NB4 (cell line): ENCODE results near the gene TBXT.

Experiments used
- CTCF ChIP-seq: IDR thresholded peaks from one replicate; pipeline ENCODE4 v1.5.1; 2012; ENCODE audit warnings: low read depth, low read length
- MAX ChIP-seq: IDR thresholded peaks from 2 replicates; pipeline ENCODE4 v1.6.1; 2011; ENCODE audit warnings: low read depth, low read length
- MYC ChIP-seq: IDR thresholded peaks from 2 replicates; pipeline ENCODE4 v1.6.1; 2011; ENCODE audit warnings: low read depth, low read length
- POLR2A ChIP-seq: IDR thresholded peaks from 2 replicates; pipeline ENCODE4 v1.6.1; 2011; ENCODE audit warnings: mild to moderate bottlenecking; ENCODE audit not compliant: insufficient read length; ENCODE audit errors: extremely low read depth

GRCh38 chr6:166162599-166163342 lies 4.9 kb downstream of the TBXT start:
- TF ChIP-seq CTCF, result no peak
- no peak for TF ChIP-seq POLR2A
- TF ChIP-seq MAX, result no peak
- TF ChIP-seq MYC, result no peak
